GM12878 (cell line): ENCODE data around the gene CFAP74. TPM values are rescaled to one million over a fixed set of nuclear protein-coding genes. Genes with fewer than 3 reads are reported as not detected.

Experiments used
- CBX5 ChIP-seq: sonication (generic); IDR thresholded peaks from 2 replicates; pipeline ENCODE4 v1.6.1; 2016; ENCODE audit warnings: low read depth, moderate library complexity, mild to moderate bottlenecking, inconsistent platforms
- EGR1 ChIP-seq, 2 experiments: IDR thresholded peaks; 1 replicate in 1 of 2; 2 replicates in 1 of 2; pipeline ENCODE4 v1.6.1; 2011 to 2012; ENCODE audit warnings: low read depth in 2 of 2, low read length in 2 of 2, borderline replicate concordance in 1 of 2, mild to moderate bottlenecking in 1 of 2, moderate library complexity in 1 of 2
- PAX5 ChIP-seq: IDR thresholded peaks from 2 replicates; pipeline ENCODE4 v1.6.1; 2011; ENCODE audit warnings: low read depth, low read length, borderline replicate concordance
- RBBP5 ChIP-seq: fragments of 200-600 bp; sonication (generic); conservative IDR thresholded peaks from 2 replicates; pipeline ENCODE4 v1.6.1; 2016
- SRF ChIP-seq, 2 experiments: IDR thresholded peaks; 2 replicates each; pipeline ENCODE4 v1.6.1; 2011; ENCODE audit warnings: low read depth in 2 of 2, low read length in 2 of 2, mild to moderate bottlenecking in 1 of 2, moderate library complexity in 1 of 2
- SUPT20H ChIP-seq: IDR thresholded peaks from 2 replicates; pipeline ENCODE4 v1.6.1; 2011; ENCODE audit warnings: low read depth, mild to moderate bottlenecking, low read length, moderate library complexity, borderline replicate concordance; ENCODE audit not compliant: control insufficient read depth
- polyA plus RNA-seq, 11 experiments: library from polyadenylated mRNA; depleted of rRNA in 4 of 11; unstranded in 6 of 11; stranded (reverse) in 5 of 11; fragments of >200 nt; fragmentation: Nextera tagmentation in 4 of 11; fragmentation: Illumina TruSeq in 1 of 11; extraction: Ambion mirVana in 4 of 11; extraction: Trizol in 1 of 11; gene quantifications; 1 replicate in 1 of 11; 2 replicates in 10 of 11; pipeline versions ENCODE4 v1.2.1 to v1.2.3, GENCODE V29; 2011 to 2016; ENCODE audit warnings: inconsistent platforms in 2 of 11, missing spikeins in 2 of 11, low read depth in 1 of 11
- total RNA-seq, 4 experiments: library from RNA; depleted of rRNA in 3 of 4; stranded (reverse); fragments of >200 nt in 3 of 4; fragmentation: Illumina TruSeq in 1 of 4; extraction: Trizol in 1 of 4; gene quantifications; 2 replicates each; pipeline versions ENCODE4 v1.2.1 to v1.2.3, GENCODE V29; 2013 to 2021
- TF ChIP-seq, protein P1 (sequence below): fragments of 150-350 bp; IDR thresholded peaks from 2 replicates; pipeline ENCODE4 v1.6.1; 2014; ENCODE audit warnings: mild to moderate bottlenecking, low read depth, low read length
- TF ChIP-seq, protein P2 (sequence below): fragments of 450-650 bp; IDR thresholded peaks from 2 replicates; pipeline ENCODE4 v1.6.1; 2018; ENCODE audit warnings: mild to moderate bottlenecking, low read depth, moderate library complexity; ENCODE audit not compliant: partially characterized antibody

Gene CFAP74
- total and polyA plus RNA-seq, 10 of the 15 experiments (the other 5 are each of a cell fraction or from before 2014, with no cell fraction given) = 0.01 TPM; not detected in 9

DNA sequence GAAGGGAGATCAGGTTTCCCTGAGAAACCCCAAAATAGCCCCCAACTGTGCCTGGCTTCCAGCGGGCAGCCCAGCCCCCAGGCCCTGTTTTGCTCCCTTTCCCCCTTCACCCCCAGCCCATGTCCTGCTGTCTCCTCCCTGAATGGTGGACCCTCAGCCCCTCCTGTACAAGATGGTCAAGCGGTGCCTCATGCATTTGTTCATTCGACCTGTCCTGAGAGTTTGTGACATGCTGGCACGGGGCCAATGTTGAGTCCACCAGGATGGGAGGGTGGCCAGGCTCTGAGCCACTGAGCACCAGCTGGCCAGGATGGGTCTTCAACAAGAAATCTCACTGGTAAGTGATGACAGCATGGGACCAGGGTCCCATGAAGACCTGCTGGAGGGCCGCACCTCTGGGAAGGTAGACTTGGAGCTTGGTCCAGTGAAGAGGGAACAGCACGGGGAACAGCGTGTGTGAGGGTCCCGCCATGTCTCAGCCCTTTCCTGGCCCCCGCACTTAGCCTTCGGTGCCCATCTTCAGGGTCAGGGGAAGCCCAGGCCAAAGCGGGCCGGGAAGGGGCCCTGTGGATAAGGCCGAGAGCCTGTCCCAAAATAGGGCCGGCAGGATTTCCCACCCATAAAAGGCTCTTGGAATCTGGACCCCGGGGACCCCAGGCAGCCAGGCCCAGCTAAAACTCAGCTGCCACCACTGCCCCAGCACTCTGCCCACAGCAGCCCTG, 88.5 kb downstream of the CFAP74 start, which contains the start of gene CALML6 (continued):
- TF ChIP-seq, protein P1, sequence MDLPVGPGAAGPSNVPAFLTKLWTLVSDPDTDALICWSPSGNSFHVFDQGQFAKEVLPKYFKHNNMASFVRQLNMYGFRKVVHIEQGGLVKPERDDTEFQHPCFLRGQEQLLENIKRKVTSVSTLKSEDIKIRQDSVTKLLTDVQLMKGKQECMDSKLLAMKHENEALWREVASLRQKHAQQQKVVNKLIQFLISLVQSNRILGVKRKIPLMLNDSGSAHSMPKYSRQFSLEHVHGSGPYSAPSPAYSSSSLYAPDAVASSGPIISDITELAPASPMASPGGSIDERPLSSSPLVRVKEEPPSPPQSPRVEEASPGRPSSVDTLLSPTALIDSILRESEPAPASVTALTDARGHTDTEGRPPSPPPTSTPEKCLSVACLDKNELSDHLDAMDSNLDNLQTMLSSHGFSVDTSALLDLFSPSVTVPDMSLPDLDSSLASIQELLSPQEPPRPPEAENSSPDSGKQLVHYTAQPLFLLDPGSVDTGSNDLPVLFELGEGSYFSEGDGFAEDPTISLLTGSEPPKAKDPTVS = no peak
- TF ChIP-seq, protein P2, sequence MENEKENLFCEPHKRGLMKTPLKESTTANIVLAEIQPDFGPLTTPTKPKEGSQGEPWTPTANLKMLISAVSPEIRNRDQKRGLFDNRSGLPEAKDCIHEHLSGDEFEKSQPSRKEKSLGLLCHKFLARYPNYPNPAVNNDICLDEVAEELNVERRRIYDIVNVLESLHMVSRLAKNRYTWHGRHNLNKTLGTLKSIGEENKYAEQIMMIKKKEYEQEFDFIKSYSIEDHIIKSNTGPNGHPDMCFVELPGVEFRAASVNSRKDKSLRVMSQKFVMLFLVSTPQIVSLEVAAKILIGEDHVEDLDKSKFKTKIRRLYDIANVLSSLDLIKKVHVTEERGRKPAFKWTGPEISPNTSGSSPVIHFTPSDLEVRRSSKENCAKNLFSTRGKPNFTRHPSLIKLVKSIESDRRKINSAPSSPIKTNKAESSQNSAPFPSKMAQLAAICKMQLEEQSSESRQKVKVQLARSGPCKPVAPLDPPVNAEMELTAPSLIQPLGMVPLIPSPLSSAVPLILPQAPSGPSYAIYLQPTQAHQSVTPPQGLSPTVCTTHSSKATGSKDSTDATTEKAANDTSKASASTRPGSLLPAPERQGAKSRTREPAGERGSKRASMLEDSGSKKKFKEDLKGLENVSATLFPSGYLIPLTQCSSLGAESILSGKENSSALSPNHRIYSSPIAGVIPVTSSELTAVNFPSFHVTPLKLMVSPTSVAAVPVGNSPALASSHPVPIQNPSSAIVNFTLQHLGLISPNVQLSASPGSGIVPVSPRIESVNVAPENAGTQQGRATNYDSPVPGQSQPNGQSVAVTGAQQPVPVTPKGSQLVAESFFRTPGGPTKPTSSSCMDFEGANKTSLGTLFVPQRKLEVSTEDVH = no peak
- TF ChIP-seq PAX5 (no peak), CBX5 (no peak), RBBP5 (no peak), SRF (IDR thresholded peaks at IDR 0.05; ENCODE audit: low read depth in 2 of 2, low read length in 2 of 2) (no peak), EGR1 (IDR thresholded peaks at IDR 0.05; ENCODE audit: borderline replicate concordance in 1 of 2, low read depth in 2 of 2, low read length in 2 of 2) (no peak), SUPT20H (no peak)
